Activated B cell treated with CpG ODN at 0.5 μM for 24 hours (primary cell): ENCODE data around the gene SHKBP1. TPM values are rescaled to one million over a fixed set of nuclear protein-coding genes. Genes with fewer than 3 reads are reported as not detected.
A peak's percentile ranks its signal among the peaks of the same experiment; 100 is the strongest.

Source experiments
- ATAC-seq: fragments of 200-7000 bp; cut with Tn5 transposase; one replicate; pipeline ENCODE4 v1.10.0; 2021; ENCODE audit warnings: low read depth, mild to moderate bottlenecking, moderate library complexity
- CTCF ChIA-PET: fragments of 350-600 bp; sonication (Branson Sonifier 250); formaldehyde crosslinking; loops from one replicate; lab custom pipeline; 2021; ENCODE audit warnings: antibody characterized with exemption; lab: Charles Lee
- POLR2A ChIA-PET: fragments of 350-600 bp; sonication (Branson Sonifier 250); formaldehyde crosslinking; loops from one replicate; lab custom pipeline; 2021; ENCODE audit warnings: antibody characterized with exemption; lab: Charles Lee
- DNase-seq: peaks from one replicate; pipeline ENCODE4 v3.0.0; 2022
- H3K27ac Mint-ChIP-seq: one replicate; pipeline ENCODE4 v1.8.0; 2020; ENCODE audit warnings: mixed read lengths
- H3K27me3 Mint-ChIP-seq: one replicate; pipeline ENCODE4 v1.8.0; 2021; ENCODE audit warnings: mixed read lengths
- H3K36me3 Mint-ChIP-seq: one replicate; pipeline ENCODE4 v1.8.0; 2021; ENCODE audit warnings: low read depth, mixed read lengths
- H3K4me1 Mint-ChIP-seq: one replicate; pipeline ENCODE4 v1.8.0; 2021; ENCODE audit warnings: mixed read lengths
- H3K4me3 Mint-ChIP-seq: one replicate; pipeline ENCODE4 v1.8.0; 2020; ENCODE audit warnings: mild to moderate bottlenecking, mixed read lengths
- H3K9me3 Mint-ChIP-seq: one replicate; pipeline ENCODE4 v1.8.0; 2020; ENCODE audit warnings: mixed read lengths
- CTCF ChIP-seq: fragments of 200-600 bp; IDR thresholded peaks from one replicate; pipeline ENCODE4 v1.8.0; 2022; ENCODE audit warnings: antibody characterized with exemption, mild to moderate bottlenecking
- intact Hi-C: fragments of 100-400 bp; cut with micrococcal nuclease; formaldehyde crosslinking; loops from one replicate; pipeline ENCODE4 v1.15.1; 2024
- total RNA-seq: library from RNA; stranded (reverse); gene quantifications from 2 replicates; pipeline ENCODE4 v1.2.3, GENCODE V29; 2022

Gene SHKBP1
- total RNA-seq, 1 donor from 2014 or later = 213 TPM

- ATAC-seq (no peak), DNase-seq (no peak)
- Mint-ChIP-seq H3K4me3 (no peak overlapping the region), H3K36me3 (no peaks in the 10 kb centered on the region), H3K27me3 (peaks cover 7% of the 10 kb centered on the region), H3K4me1 (peaks cover 14% of the 10 kb centered on the region), H3K27ac (no peak overlapping the region), H3K9me3 (no peaks in the 10 kb centered on the region)
- TF ChIP-seq CTCF = no peak
- intact Hi-C loops = no loop called here
- POLR2A ChIA-PET = no interaction called here
- CTCF ChIA-PET = interaction anchor here (1.1 kb wide), 1 partner anchor 89 kb away, joined by 3 read pairs; no protein-coding TSS in a partner anchor
These were observed 62.9 kb downstream of the SHKBP1 start for GRCh38 chr19:40639638-40639982.

- intact Hi-C loops = no loop called here
- H3K4me1 Mint-ChIP-seq = peaks cover 13% of the 10 kb centered on the region
- peak; percentile 31 for ATAC-seq
These were observed 64.1 kb downstream of the SHKBP1 start for GRCh38 chr19:40640744-40641143.

More at GRCh38 chr19:40640744-40641143, 64.1 kb downstream of the SHKBP1 start:
- Mint-ChIP-seq H3K36me3 (no peaks in the 10 kb centered on the region), H3K27ac (no peak overlapping the region), H3K27me3 (peaks cover 4% of the 10 kb centered on the region), H3K9me3 (no peaks in the 10 kb centered on the region), H3K4me3 (no peak overlapping the region)
- CTCF ChIA-PET = interaction anchor here (1.1 kb wide), 1 partner anchor 90 kb away, joined by 3 read pairs; no protein-coding TSS in a partner anchor
- TF ChIP-seq CTCF = no peak
- no peak for DNase-seq
- POLR2A ChIA-PET = interaction anchor here (0.6 kb wide), 1 partner anchor 170 kb away, joined by 6 read pairs; no protein-coding TSS in a partner anchor

Other genes starting within 250 kb of the SHKBP1 start
- gene C19orf47, start 228.5 kb upstream of the SHKBP1 start, total RNA-seq = 14.6 and 14.7 TPM in 2 replicates
- 37.0 and 37.8 TPM in 2 replicates for gene PLD3, start 228.2 kb upstream of the SHKBP1 start, total RNA-seq
- gene HIPK4, start 186.7 kb upstream of the SHKBP1 start, total RNA-seq = 0.09 TPM in 1 of 2 replicates, not detected in the other
- gene PRX, start 163.5 kb upstream of the SHKBP1 start, total RNA-seq = 1.4 and 1.7 TPM in 2 replicates
- 13.4 and 13.9 TPM in 2 replicates for gene SERTAD1, start 150.9 kb upstream of the SHKBP1 start, total RNA-seq
- gene SERTAD3, start 132.5 kb upstream of the SHKBP1 start, total RNA-seq = 43.5 and 48.4 TPM in 2 replicates
- gene BLVRB, start 111.1 kb upstream of the SHKBP1 start, total RNA-seq = 12.3 and 14.6 TPM in 2 replicates
- 0.20 and 0.49 TPM in 2 replicates for gene SPTBN4, start 109.9 kb upstream of the SHKBP1 start, total RNA-seq
- 57.2 and 75.1 TPM in 2 replicates for gene LTBP4, start 24.5 kb downstream of the SHKBP1 start, total RNA-seq
- gene NUMBL, start 113.8 kb downstream of the SHKBP1 start, total RNA-seq = 4.4 and 11.8 TPM in 2 replicates
- gene COQ8B, start 140.0 kb downstream of the SHKBP1 start, total RNA-seq = 34.4 and 38.5 TPM in 2 replicates
- gene ITPKC, start 140.2 kb downstream of the SHKBP1 start, total RNA-seq = 13.0 and 13.3 TPM in 2 replicates
- 8.5 and 12.7 TPM in 2 replicates for gene ACTMAP, start 173.6 kb downstream of the SHKBP1 start, total RNA-seq
- 138 TPM in 2 replicates for gene SNRPA, start 174.3 kb downstream of the SHKBP1 start, total RNA-seq
- gene MIA, start 198.6 kb downstream of the SHKBP1 start, total RNA-seq = 1.1 and 1.4 TPM in 2 replicates
- 90.6 and 98.1 TPM in 2 replicates for gene RAB4B, start 201.4 kb downstream of the SHKBP1 start, total RNA-seq
- gene EGLN2, start 222.3 kb downstream of the SHKBP1 start, total RNA-seq = 136 and 147 TPM in 2 replicates